PFSK-1 (cell line): ENCODE data around the gene AHR.

Experiments
- POLR2AphosphoS5 ChIP-seq: IDR thresholded peaks from 2 replicates; pipeline ENCODE4 v1.6.1; 2012; ENCODE audit warnings: low read depth, mild to moderate bottlenecking, control low read depth, low read length, moderate library complexity
- REST ChIP-seq, 2 experiments: IDR thresholded peaks; 2 replicates each; pipeline versions ENCODE4 v1.6.1 to v1.8.0; 2011 to 2012; ENCODE audit warnings: low read depth in 2 of 2, low read length in 2 of 2, control low read depth in 1 of 2, inconsistent platforms in 1 of 2, mild to moderate bottlenecking in 1 of 2, moderate library complexity in 1 of 2; ENCODE audit not compliant: insufficient read depth in 1 of 2
- SIN3A ChIP-seq: IDR thresholded peaks from 2 replicates; pipeline ENCODE4 v1.6.1; 2012; ENCODE audit warnings: mild to moderate bottlenecking, low read length, moderate library complexity, borderline replicate concordance; ENCODE audit not compliant: insufficient read depth

GRCh38 chr7:17313194-17313593, 14.7 kb downstream of the AHR start:
- no peak for TF ChIP-seq POLR2AphosphoS5
- TF ChIP-seq SIN3A, result no peak
- TF ChIP-seq REST (IDR thresholded peaks at IDR 0.05; ENCODE audit: insufficient read depth in 1 of 2, low read depth in 2 of 2, low read length in 2 of 2), result no peak
